GM19372 (cell line): ENCODE data around the gene DLX3.

Experiments
- ATAC-seq: cut with Tn5 transposase; IDR thresholded peaks from one replicate; pipeline ENCODE4 v1.9.1; 2021; ENCODE audit warnings: mild to moderate bottlenecking, low read depth, moderate library complexity; ENCODE audit not compliant: unreplicated experiment

Gene DLX3

DNA sequence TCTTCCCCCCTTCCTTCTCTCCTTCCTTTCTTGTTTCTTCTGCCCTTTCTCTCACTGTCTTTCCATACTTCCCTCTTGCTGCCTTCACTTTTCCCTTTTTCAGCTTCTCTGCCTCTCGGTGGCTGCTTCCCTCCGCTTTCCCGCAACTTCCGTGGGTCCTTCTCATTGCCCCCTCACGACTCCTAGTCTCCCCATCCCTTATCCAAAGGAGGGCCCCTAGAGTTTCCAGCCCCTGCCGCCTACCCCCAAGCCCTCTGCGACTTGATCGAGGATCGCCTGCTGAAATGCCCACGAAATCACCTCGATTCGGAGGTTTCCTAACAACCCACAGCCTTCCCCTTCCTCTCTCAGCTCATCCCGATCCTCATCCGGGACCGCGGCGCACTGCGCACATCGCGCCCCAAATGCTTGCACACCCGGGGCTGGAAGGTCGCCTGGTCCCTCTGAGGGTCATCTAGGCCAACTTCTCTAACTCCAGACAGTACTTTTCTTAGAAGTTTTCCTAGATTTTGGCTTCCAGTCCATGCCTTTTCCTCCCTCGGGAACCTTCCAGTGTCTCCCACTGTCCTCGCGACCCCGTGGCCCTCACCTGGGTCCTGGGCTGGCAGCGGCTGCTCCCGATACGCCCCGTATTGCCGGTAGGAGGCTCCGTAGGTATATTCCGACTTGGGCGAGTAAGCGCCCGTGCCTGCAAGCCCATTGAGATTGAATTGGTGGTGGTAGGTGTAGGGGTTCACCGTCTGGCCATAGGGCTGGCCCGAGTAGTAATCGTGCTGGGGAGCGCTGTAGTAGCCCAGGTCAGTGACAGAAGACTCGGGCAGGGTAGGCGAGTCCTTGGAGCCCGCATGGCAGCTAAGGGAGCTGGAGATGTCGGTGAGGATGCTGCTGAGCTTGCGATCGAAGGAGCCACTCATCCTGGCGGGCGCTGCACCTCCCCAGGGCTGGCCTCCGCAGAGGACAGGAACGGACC lies 654 bp downstream of the DLX3 start:
- ATAC-seq = no peak

DNA sequence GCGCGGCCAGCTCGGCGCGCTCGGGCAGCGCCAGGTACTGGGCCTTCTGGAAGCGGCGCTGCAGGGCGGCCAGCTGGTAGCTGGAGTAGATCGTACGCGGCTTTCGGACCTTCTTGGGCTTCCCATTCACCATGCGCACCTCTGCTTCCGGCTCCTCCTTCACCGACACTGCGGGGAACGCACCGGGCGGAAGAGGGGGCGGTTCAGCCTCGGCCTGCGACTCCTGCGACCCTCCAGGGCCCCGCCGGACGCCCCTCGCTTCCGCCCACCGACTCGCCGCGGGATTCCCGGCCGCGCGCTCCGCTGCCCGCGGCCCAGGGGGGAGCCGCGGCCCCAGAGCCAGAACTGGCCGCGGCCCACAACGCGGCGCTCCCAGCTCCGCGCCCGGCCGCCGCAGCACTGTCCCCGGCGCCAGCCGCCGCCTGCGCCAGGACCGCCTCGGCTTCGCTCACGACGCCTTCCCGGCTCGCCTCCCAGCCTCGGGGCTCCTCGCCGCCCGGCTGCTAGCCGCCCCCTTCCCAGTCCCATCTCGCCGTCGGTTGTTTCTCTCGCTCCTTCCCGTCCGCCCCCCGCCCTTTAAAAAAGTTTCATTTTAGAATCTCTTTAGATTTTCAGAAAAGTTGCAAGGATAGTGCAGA lies 1.5 kb downstream of the DLX3 start:
- no peak for ATAC-seq

DNA sequence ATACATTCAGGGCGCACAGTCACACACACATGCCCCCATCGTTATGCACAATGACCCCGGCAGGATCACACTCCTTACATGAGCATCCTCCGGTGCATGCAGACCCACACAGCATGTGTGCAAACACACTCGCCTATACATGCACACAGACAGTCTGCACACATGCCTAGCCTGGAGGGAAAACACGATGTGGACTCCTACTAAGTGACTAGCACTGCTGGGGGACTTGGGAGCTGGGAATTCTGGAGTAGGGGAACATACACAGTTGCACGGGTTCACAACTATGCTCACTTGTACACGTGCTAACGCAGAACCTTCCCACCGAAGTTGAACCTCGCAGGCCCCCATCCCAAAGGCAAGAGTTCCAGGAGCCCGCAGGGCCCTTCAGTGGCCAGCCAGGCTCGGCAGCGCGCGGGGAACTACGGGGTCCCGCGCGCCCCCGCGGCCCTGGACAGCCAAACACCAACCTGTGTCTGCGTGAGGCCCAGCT lies 2.0 kb downstream of the DLX3 start:
- no peak for ATAC-seq

DNA sequence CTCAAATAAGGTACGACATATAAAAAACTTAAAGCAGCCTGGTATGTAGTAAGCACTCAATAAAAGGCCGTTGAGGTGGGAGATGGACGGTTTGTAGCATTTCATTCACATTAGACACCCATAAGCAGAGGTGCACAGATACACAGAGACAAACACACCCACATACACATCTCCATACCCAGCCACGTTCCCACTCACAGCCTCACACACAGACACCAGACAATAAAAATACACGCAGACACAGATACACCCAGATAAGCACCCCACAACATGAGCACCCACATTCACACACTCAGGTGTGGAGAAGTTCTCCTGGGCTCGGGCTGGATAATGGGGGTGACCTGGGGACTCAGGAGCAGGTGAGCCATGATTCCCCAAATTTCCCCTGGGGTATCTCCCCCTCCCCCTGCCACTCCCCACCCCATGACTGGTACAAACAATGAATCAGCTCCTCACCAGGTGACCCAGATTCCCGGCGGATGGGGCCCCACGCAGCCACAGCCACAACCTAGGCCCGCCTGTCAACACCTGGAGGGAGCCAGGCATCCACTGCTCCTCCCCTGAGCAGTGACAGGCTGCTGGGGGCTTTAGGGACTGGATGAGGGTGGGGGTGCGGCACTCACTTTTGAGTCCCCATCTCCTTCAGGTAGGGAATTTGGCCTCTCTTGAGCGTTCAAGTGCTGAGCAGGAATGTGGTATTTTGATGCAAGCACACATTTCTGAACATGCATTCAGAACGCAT lies 2.7 kb downstream of the DLX3 start:
- no peak for ATAC-seq

DNA sequence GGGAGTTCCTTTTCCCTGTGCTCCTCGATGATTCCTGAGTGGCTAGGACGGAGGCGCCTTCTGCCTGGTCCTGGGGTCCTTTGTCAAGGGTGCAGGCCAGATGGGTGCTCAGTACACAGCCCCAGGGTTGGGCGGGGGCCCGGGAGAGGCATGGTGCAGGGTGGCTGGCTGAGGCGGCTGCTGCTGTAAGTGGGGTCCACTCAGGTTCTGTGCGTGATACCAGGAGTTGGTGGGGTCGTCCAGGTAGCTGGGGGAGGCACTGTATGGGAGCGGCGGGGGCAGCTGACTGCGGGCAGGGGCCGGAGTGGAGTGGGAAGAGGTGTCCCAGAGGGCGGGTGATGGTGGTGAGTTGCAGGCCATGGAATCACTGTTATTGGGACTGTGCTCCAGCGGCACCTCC lies 3.6 kb downstream of the DLX3 start:
- ATAC-seq = no peak

DNA sequence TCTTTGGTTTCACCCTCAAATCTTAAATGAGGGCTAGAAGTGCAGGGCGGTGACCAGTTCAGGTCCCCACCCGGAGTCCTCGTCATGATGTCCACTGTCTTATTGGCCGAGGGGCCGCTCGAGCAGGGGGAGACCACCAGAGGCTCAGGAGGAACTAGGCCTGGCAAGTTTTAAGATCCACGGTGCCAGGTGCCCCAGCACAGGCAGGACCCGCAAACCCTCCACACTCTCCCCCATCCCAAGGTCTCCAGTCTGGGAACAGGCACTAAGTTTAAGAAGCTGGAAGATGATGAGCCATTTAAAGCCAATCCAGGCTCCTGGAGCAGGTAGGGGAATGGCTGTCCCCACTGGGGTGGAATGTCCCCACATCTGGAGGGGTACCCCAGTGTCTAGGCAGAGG lies 4.1 kb downstream of the DLX3 start:
- ATAC-seq = no peak

DNA sequence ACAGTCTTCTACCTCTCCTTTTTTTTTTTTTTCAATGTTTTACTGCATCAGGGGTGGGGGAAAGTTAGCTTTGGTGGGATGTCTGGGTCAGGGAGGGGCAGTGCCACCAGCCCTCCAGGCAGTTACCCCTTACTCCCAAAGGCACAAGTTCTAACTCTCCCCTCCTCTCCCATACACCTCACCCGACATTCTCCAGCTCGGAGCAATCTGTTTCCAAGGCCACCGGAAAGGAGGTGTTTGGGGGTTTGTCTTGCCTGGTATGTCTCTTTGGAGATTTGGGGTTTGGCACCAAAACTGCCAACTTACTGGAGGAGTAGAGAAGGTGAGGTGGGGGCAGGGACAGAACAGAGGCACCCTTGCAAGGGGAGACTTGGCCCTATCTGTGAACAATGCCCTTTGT lies 4.7 kb downstream of the DLX3 start:
- no peak for ATAC-seq

DNA sequence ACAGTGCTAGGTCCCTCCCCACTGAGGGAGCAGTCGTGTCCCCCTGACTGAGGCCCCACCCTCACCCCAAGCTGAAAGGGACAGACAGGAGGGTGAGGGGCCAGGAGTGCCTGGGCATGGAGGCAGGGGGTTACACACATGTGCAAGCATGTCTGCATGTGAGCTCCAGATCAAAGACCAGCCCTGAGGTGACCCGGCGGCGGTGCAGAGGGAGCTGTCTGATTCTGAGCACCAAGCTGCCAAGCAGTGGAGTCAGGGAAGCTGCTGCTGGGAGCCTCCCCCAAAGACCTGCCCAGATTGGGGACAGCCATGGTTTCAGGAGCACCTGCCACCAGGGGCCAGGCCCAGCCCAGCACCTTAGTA lies 5.5 kb downstream of the DLX3 start:
- ATAC-seq = no peak

DNA sequence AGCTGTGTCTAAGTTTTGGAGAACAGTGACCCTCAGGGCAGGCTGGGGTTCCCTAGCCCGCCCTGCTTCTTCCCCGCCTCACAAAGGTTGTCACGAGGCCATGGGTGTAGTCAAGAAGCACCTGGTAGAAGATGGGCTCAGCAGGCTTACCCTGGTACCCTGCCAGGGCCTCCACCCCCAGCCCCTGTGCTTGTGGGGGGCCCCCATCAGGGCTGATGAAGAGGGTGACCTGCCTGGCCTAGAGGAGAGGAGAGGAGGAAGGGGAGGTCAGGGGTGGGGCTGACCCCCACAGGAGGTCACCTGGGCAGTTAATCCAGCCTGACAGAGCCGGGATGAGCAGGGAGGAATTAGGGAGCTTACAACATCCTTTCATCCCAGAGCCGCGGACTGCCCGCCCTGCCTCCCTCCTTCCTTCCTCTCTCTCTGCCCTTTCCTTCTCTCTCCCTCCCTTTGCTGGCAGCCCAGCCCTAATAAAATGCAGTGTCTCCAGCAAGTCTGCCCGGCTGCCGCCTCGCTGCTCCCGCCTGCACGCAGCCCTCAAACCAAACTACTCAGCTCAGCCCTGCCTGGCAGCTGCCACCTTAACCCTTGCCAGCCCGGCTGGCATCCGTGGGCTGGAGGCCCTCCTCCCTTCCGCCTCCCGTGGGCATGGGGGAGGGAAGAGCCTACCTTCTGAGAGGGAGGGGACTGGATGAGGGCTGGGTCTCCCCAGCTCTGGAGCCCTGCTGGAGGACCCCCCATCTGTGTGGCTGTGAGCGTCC lies 7.2 kb downstream of the DLX3 start:
- no peak for ATAC-seq

DNA sequence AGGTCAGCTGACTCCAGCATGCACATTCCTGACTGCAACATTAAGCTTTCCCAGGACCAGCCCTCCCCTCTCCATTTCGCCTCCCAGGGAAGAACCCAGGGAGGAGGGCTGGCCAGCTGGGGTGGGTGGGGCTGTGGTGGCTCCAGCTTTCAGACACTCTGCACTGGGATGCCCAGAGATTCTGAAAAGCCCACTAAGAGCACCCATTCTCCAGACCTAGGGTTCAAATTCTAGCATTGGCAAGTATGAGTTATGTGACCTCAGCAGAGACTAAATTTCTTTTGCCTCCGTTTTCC lies 7.8 kb downstream of the DLX3 start:
- ATAC-seq = no peak

DNA sequence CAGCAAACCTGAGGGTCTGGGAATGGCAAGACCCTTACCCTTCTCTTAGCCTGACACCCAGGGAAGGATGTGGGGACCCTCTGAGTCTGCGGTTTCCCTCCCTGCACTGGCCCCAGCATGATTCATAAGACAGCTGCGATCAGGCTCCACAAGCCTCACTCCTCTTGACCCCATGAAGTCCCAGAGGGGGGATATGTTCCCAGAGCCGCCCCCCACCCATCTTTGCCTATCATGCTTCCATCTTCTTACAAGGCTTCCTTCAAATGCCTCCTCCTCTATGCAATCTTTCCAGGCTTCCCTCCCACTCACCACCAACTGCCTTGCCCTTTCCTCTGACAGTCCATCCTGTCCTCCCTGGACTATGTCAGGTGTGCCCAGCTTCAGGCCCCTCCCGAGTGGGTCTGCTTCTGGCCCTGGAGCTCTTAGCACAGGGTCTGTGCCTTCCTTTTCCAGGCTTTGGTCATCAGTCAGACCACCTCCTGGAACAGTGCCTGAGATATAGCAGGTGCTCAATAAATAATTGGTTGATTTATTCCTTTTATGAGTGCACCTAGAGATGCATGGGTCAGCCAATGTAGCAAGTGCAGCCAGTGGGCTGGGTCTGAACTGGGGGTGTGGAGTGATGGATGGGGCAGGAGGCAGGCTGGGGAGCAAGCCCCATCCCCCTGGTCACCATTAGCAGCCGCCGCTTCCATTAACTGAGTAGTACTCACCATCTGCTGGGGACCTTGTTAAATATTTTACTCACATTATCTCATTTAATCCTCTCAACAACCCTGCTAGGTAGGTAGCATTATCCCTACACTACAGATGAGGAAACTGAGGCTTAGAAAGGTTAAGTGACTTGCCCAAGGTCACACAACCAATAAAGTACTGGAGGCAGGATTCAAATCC lies 8.4 kb downstream of the DLX3 start:
- ATAC-seq = no peak

DNA sequence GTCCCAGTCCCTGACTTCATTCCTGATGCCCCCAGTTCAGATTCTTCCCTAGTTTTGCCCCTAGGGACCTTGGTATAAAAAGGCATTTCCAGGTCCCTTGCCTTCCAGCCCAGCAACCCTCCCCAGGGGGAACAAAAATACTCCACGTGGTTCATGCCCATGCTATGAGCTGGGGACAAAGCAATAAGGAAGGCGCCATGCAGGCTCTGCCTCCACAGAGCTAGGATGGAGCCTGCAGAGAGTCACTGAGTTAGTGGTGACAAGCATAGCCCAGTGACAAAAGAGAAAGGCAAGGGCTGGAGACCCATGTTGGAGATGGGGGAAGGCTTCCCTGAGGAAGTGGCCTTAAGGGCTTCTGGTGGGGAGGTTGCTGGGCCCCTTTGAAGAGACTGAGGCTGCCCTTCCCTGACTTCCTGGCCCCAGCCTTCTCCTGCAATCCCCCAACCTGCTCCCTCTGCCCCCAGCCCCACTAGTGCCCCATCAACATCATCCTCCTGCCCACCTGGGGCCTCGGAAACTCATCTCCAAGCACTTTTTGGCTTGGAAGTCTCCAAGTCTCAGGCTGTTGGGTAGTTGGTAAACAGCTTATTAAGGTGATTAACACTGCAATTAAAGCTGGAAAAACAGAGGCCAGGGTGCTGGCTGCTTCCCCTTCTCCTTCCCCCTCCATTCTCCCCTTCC lies 9.6 kb downstream of the DLX3 start:
- ATAC-seq = no peak

DNA sequence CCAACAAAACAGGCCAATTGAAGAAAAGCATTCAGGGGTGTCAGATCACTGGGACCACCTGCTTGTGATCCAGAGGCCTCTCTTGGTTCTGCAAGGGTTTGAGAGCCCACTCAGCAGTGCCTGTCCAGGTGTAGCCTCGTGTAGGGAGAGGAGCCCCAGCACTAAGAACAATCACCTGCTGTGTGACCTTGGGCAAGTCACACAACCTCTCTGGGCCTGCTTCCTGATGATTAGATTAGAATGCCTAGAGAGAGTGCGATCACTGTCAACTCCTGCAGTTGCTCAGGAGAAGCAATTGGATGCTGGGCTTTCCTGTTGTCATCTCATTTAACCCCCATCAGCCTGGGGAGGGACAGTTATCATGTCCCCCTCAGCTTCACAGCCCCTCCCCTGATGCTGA lies 10.2 kb downstream of the DLX3 start:
- ATAC-seq = no peak

DNA sequence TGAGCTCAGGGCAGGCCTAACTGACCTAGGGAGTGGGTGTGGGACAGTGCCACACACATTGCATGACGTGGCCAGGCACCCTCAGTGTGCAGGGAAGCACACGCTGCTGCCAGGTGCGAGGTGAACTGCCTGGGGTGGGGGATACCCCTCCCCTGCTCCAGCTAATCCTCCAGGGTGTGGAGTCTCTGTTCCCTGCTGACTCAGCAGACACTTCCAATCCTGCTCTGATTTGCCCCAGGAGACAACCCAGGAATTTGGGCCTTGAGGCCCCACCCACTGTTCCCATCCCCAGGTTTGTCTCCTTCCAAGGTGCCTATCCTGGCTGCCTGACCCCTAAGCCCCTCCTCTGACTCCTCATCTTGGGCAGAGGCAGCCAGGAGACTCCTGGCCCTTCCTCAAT lies 10.7 kb downstream of the DLX3 start:
- no peak for ATAC-seq

DNA sequence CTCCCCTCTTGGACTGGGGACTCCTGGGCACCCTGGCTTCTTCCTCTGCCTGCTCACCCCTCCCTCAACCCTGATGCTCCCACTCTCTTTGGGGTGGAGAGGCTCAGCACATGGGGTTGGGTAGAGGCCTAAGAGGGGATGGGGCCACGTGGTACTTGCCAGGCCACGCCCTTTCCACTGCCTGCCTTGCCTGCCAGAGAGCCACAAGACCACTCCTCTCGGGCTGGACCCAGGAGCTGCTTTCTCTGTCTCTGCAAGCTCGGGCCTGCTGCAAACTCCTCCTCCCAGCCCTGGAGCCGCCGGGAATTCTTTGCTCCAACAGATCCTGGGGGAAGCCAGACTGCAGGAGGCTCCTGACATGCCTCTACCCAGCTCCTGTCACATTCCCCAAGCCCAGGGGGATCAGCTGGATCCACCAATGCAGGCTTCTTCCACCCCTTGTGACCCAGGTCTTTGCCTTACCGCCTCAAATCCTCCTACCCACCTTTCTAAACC lies 14.3 kb downstream of the DLX3 start:
- ATAC-seq = no peak

DNA sequence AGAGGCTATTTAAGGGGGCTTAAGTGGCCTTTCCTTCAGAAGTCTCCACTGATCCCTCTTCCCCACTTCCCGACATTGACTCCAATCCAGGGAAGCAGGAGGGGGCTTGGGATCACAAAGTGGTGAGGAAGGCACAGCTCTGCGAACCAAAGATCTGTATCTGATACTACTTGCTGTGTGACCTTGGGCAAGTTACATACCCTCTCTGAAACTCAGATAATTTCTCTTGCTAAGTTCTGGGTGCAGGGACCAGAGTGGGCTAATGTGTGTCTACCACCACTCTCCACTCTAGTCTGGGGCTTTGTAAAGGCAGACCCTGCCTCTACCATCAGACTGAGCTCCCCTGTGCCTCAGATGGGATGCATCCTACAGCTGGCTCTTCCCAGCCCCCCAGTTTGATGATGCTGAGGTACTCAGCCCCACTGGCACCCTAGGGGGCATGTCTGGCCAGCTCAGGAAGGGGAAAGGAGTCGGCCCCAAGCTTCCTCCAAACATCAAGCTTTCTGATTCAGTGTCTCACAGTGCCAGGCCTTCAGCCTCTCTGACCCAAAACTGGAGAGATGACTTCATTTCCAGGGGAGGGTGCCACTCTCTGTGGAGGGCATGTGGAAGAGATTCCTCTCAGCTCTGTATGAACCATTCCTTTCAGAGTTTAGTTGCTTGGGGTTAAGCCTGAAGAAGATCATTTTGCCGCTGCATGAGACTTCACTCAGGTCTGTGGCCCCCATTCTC lies 15.1 kb downstream of the DLX3 start:
- no peak for ATAC-seq

DNA sequence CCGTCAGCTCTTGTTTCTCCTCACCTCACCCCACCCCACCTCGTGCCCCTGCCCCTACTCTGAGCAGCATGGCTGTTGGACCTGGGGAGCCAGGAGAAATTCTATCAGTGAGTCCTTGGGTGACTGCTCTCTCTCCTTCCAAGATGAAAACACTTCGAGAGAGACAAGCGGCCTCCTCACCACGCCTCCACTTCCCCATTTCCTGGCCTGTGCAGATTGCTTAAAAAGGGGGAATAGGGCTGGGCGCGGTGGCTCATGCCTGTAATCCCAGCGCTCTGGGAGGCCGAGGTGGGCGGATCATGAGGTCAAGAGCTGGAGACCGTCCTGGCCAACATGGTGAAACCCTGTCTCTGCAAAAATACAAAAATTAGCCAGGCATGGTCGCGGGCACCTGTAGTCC lies 16.5 kb downstream of the DLX3 start:
- ATAC-seq = no peak
